GM21381 (cell line): ENCODE measurements around the gene ASMTL.
"Not testable (repeated sequence)": the region's sequence is repeated elsewhere in the genome, so short reads cannot be mapped to it uniquely, and the experiment has no call there.

Experiments used
- ATAC-seq: cut with Tn5 transposase; IDR thresholded peaks from one replicate; pipeline ENCODE4 v1.9.1; 2021; ENCODE audit warnings: mild to moderate bottlenecking, moderate library complexity; ENCODE audit not compliant: unreplicated experiment

ASMTL gene

DNA sequence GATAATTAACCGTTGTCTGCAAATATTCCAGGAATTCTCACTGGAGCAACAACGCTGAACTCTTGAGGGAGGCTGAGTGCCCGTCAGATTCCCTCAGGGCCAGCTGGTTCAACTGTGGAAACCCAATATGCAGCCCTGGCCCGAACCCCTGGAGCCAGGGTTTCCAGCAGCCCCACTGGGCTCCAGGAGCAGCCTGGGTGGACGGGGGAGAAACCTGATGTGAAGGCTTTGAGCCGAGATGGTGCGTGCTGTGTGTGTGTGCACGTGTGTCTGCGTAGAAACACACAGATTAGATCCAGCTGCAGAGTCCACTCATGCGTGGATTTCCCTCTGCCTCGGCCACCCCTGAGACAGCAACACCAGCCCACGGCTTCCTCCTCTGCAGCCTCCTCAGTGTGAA, 41.4 kb downstream of the ASMTL start:
- no peak for ATAC-seq

DNA sequence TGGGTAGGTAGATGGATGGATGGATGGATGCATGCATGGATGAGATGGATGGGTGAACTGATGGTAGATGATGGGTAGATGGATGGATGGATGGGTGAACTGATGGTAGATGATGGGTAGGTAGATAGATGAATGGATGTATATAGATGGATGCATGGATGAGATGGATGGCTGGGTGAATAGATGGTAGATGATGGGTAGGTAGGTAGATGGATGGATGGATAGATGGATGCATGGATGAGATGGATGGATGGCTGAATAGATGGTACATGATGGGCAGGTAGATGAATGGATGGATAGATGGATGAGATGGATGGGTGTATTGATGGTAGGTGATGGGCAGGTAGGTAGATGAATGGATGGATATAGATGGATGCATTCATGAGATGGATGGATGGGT, 45.7 kb downstream of the ASMTL start:
- no peak for ATAC-seq

DNA sequence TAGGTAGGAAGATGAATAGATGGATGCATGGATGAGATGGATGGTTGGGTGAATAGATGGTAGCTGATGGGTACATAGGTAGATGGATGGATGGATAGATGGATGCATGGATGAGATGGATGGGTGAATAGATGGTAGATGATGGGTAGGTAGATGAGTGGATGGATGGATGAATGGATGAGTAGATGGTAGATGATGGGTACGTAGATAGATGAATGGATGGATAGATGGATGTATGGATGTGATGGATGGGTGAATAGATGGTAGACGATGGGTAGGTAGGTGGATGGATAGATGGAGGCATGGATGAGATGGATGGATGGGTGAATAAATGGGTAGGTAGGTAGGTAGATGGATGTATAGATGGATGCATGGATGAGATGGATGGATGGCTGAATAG, 46.9 kb downstream of the ASMTL start:
- ATAC-seq = not testable (repeated sequence)

DNA sequence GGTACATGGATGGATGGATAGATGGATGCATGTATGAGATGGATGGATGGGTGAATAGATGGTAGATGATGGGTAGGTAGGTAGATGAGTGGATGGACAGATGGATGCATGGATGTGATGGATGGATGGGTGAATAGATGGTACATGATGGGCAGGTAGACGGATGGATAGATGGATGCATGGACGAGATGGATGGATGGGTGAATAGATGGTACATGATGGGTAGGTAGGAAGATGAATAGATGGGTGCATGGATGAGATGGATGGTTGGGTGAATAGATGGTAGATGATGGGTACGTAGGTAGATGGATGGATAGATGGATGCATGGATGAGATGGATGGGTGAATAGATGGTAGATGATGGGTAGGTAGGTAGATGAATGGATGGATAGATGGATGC, 48.8 kb downstream of the ASMTL start:
- not testable (repeated sequence) for ATAC-seq

DNA sequence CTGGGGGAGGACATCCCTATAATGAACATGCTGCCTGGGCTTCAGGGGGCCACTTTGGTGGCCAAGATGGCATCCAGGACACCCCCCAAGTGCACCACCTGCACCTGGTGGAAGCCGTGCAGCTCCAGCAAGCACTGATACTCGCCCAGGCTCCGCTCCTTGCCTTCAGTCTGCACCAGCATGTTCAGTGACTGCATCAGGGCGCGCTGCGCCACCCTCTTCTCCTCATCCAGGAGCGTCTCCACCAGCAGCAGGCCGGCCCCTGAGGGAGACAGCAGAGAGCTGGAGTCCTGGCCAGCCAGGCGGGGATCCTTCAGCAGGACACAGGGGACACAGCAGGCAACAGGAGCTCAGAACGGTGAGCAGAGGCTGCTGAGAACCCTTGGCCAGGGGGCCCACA, 49.5 kb downstream of the ASMTL start:
- ATAC-seq = no peak

GRCh38 chrX:1401611-1402430, 50.9 kb downstream of the ASMTL start:
- ATAC-seq = no peak

- no peak for ATAC-seq
Observed at GRCh38 chrX:1400742-1401471, 51.8 kb downstream of the ASMTL start.

DNA sequence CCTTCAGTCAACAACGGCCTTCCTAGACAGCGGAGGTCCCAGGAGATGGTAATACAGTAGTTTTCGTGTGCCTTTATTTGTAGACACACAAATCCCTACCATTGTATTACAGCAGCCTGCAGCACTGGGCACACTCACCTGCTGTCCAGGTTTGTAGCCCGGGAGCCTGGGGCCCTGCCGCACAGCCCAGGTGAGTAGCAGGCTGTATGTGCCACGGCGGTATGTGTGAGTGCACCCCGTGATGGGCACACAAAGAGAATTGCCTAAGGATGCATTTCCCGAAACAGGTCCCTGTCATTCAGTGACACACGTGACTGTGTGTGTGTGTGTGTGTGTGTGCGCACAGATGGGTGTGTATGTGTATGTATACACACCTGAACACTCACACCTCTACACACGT, 52.7 kb downstream of the ASMTL start:
- ATAC-seq = no peak

DNA sequence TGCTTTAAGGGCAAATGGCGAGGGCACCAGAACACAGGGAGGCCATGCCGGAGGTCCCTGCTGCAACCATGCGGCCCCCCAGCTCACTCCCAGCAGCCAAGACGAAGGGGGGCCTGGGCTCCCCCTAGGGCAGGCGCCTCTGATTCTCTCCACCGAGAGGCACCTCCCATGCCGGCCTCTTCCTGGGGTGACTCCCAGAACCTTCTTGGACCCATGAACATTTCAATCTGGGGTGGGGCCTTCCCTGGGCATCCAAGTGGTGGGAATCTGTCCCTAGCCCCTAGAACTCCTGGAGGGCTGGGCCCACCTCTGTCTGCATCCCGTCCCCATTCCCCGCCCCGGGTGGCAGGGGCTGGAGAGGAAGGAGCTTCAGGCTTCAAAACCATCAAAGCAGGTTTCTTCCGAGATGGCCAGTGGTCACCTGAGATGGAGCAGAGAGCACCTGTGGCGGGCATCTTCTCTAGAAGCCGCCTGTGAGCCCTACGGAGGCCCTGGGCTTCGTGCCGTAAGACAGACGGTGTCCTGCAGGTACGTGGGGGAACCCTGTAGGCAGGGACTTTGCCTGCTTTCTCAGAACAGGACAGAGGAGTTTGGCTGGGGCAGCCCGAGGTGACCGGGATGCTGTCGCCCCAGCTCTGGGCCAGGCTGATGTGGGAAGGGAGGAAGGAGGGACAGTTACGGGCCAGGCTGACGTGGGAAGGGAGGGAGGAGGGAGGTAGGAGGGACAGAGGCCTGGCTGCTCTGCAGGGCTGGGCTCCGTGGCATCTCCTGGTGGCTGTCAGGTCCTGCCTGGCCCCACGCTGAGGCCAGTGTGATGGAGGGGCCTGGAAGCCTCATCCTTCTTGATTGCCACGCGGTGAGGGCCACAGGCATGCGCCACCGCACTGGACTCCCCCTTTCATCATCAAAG, 54.0 kb downstream of the ASMTL start:
- ATAC-seq = no peak

DNA sequence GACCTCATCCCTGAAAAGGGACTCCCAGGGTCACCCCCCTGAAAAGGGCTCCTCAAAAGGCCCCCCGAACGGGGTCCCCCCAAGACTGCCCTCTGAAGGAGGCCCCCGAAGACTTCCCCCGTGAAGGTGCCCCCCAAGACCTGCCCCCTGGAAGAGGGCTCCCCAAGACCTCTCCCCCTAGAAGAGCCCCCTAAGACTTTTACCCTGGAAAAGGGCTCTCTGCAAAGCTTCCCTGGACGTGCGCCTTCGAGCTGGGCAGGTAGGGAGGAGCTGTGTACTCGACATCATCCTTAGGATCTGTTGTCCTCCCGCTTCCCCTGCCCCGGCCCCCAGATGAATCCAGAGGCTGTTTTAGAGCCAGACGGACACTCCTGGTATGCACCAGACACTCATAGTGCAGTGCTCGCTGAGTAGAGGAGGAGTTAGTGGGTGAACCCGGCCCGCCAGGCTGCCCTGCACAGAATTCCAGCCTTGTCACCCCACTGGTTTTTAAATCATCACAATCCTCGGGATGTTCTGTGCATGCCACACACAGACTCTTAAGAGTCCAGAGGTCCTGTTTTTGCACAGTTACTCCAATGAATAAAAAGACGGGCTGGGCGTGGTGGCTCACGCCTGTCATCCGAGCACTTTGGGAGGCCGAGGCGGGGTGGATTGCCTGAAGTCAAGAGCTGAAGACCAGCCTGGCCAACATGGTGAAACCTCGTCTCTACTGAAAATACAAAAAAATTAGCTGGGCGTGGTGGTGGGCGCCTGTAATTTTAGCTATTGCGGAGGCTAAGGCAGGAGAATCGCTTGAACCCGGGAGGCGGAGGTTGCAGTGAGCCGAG, 55.1 kb downstream of the ASMTL start:
- ATAC-seq = no peak

GRCh38 chrX:1397001-1397400, 55.7 kb downstream of the ASMTL start:
- no peak for ATAC-seq

- ATAC-seq = no peak
Observed at GRCh38 chrX:1395646-1396216, 57.0 kb downstream of the ASMTL start.

DNA sequence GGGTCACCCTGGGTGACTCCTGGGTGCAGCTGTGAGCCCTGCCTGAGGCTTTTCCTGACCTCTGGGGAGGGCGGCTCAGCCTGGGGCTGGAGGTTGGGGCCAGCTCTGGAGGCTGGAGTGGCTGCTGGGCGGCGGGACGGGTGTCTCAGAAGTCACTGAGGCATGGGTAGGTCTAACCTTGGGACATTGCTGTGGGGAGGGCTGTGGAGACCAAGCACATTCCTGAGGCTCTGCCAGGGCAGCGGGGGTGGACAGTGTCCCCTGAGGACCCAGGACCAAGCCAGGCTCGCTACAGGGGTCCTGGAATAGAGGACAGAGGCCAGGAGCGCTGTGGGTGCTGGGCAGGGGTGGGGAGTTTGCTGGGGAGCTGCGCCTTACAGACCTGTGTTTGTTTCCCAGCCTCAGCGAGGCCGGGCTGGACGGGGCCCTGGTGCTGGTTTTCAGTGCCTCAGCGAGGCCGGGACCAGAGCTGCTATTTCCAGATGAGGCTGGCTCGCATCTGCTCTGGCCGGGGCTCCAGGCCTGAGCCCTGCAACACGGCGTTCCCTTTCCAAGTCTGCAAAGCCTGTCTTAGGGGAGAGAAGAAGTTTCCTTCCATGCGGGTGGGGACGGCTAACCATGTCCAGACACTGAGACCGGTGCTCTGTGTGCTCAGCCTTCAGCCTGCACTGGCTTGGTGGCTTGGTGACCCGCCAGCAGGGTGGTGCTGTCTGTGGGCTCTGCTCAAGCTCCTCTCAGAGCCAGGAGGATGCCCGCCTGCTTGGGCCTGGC, 57.8 kb downstream of the ASMTL start:
- ATAC-seq = no peak

DNA sequence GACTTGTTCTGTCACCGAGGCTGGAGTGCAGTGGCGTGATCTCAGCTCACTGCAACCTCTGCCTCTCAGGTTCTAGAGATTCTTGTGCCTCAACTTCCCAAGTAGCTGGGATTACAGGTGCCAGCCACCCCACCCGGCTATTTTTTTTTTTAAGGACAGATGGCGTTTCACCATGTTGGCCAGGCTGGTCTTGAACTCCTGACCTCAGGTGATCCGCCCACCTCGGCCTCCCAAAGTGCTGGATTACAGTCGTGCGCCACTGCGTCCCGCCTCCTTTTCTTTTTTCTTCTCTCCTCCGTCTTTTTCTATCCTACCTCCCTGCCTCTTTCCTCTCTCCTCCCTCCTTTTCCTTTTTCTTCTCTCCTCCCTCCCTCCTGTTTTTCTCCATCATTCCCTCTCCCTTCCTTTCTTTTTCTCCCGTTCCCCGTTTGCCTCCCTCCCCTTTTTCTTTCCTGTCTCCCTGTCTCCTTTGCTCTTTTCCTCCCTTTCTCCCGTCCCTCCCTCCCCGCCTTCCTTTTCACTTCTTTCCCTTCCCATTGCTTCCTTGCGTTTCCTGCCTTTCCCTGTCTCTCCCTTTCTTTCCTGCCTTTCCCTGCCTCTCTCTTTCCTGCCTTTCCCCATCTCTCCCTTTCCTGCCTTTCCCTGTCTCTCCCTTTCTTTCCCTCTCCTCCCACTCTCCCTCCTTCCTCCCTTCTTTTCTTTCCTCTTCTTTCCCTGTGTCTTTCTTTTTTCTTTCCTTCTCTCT, 58.7 kb downstream of the ASMTL start:
- ATAC-seq = no peak

DNA sequence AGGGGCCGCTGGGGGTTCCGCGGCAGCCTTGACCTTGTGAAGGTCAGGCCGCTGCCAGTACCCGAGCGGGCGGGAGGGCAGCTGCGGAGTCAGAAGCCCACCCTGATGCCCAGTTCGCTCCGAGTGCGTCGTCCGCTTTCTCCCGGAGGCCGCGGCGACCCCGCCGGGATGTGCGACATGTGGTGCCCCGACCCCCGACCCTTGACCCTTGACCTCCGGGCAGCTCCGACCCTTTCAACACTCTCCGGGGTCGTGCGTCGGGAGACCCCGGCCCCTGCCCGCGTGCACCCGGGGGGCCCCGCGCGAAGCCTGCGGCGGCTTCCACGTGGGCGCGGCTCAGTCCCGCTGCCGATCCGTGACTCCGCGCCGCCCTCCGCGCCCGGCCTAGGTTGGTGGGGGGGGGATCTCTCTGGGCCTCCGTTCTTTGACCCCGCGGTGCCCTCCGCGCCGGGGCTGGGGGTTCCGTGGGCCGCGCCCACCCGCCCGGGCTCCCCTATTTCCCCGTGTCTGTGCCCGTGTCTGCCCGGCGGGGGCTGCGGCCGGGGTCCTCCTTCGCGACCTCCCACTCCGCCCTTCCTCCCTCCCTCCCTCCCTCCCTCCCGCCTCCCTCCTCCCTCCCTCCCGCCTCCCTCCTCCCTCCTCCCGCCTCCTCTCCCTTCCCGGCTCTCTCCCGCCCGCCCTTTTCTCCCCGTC, 60.2 kb downstream of the ASMTL start:
- ATAC-seq = peak; percentile 21

DNA sequence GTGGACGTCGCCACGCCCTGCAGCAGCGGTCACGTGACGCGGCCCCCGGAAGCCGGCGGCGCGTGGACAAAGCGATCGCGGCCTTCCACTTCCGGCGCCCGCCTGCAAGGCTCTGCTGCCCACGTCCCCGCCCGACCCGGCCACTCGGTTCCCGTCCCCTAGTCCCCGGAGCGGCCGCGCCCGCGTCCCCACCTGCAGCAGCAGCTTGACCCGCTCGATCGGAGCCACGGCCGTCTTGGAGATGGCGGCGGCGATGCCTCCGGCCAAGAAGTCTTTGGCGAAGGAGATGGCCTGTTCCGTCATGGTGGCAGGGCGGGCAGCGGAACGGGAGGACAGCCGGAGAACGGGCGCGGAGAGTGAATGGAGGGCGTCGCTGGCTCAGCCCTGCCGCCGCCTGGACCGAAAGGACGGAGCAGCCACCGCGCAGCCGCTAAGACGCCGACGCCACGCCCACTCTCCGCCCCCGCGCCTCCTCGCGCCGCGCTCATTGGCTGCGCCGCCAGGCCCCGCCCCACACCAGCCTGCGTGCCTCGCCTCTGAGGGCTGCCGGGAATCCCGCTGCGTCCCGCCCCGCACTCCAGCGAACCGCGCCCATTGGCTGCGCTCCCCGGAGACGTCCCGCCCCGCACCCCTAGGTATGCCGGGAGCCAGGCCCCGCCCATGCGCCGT, 60.9 kb downstream of the ASMTL start, which contains the start of gene SLC25A6:
Gene SLC25A6 (minus strand): TSS at position 407 of the 669 bp plus-strand sequence. CDS start 104 bp downstream, at position 303.
- peak; percentile 93 for ATAC-seq

- ATAC-seq = no peak
Observed at GRCh38 chrX:1391370-1391706, 61.4 kb downstream of the ASMTL start.
